Measurements from ENCODE around the gene TMEM244. TPM values are rescaled to one million over a fixed set of nuclear protein-coding genes. Genes with fewer than 3 reads are reported as not detected.

The TMEM244 gene
- total and polyA plus RNA-seq, 9 of the 15 experiments (the other 6 are each of a cell fraction or from before 2014, with no cell fraction given) = not detected

DNA sequence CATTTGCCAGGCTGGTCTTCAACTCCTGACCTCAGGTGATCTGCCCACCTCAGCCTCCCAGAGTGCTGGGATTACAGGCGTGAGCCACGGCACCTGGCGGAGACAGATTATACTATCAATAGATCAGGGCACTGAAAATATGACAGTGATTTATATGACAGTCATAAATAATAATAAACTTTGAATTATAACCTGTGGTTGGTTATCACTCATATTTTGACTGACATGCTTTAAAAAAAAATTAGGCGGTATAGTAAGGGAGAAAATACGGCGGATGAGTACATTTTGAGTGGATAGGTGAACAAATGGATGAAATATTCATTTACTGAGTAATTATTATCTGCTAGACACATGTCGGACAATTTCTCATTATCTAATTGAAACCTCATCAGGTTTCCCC lies 28.8 kb downstream of the TMEM244 start:
- BruUV-seq (replicated peaks) = no TSS peak
- ChIA-PET POLR2A (interaction anchor here (0.6 to 1.0 kb wide), 2 partner anchors 10 to 261 kb away, joined by 3 to 4 read pairs; no protein-coding TSS in a partner anchor), CTCF (ENCODE audit: low intra/inter-chr PET ratio) (no interaction called here)
- Histone ChIP-seq H3K4me1 (replicated peaks in 1 of 2; ENCODE audit: control insufficient read depth in 2 of 2, insufficient read depth in 2 of 2, low read length in 2 of 2) (no peaks in the 10 kb centered on the region; a peak in 2 of 5 replicates), H3K27me3 (ENCODE audit: control insufficient read depth in 2 of 2, insufficient read depth in 2 of 2, low read length in 2 of 2) (no peaks in the 10 kb centered on the region), H3K79me2 (ENCODE audit: control insufficient read depth, insufficient read depth, low read length) (no peaks in the 10 kb centered on the region), H3K9me3 (replicated peaks; ENCODE audit: control insufficient read depth, insufficient read depth, low read depth, low read length) (no peaks in the 10 kb centered on the region), H2AFZ (ENCODE audit: low read depth, low read length) (no peak overlapping the region), H3K36me3 (ENCODE audit: control insufficient read depth, insufficient read depth, low read length) (no peaks in the 10 kb centered on the region), H3K4me3 (no peak overlapping the region), H3K27ac (ENCODE audit: extremely low read depth, low read depth, low read length) (no peak overlapping the region), H3K4me2 (ENCODE audit: insufficient read depth, low read length) (no peak overlapping the region), H4K20me1 (replicated peaks; ENCODE audit: control insufficient read depth, insufficient read depth, low read length) (no peaks in the 10 kb centered on the region), H3K9ac (ENCODE audit: insufficient read depth in 1 of 2, low read depth in 2 of 2, low read length in 2 of 2) (no peak overlapping the region), H3K9me1 (ENCODE audit: control insufficient read depth, insufficient read depth, low read length) (no peaks in the 10 kb centered on the region)
- TF ChIP-seq HDAC3 (IDR thresholded peaks at IDR 0.05; ENCODE audit: borderline replicate concordance, partially characterized antibody) (no peak), NONO (IDR thresholded peaks at IDR 0.05; ENCODE audit: low read depth in 2 of 2, low read length in 1 of 2) (no peak), EHMT2 (IDR thresholded peaks at IDR 0.05) (no peak), FOXJ3 (CRISPR knock-in tag; IDR thresholded peaks at IDR 0.05) (no peak), GABPB2 (CRISPR knock-in tag; conservative IDR thresholded peaks at IDR 0.05) (no peak), MEIS2 (IDR thresholded peaks at IDR 0.05; ENCODE audit: partially characterized antibody) (peak; percentile 68), SLC30A9 (CRISPR knock-in tag; IDR thresholded peaks at IDR 0.05) (no peak)
- TF ChIP-seq, protein P1, sequence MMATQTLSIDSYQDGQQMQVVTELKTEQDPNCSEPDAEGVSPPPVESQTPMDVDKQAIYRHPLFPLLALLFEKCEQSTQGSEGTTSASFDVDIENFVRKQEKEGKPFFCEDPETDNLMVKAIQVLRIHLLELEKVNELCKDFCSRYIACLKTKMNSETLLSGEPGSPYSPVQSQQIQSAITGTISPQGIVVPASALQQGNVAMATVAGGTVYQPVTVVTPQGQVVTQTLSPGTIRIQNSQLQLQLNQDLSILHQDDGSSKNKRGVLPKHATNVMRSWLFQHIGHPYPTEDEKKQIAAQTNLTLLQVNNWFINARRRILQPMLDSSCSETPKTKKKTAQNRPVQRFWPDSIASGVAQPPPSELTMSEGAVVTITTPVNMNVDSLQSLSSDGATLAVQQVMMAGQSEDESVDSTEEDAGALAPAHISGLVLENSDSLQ (IDR thresholded peaks at IDR 0.05) = peak; percentile 65
- TF ChIP-seq, protein P2, sequence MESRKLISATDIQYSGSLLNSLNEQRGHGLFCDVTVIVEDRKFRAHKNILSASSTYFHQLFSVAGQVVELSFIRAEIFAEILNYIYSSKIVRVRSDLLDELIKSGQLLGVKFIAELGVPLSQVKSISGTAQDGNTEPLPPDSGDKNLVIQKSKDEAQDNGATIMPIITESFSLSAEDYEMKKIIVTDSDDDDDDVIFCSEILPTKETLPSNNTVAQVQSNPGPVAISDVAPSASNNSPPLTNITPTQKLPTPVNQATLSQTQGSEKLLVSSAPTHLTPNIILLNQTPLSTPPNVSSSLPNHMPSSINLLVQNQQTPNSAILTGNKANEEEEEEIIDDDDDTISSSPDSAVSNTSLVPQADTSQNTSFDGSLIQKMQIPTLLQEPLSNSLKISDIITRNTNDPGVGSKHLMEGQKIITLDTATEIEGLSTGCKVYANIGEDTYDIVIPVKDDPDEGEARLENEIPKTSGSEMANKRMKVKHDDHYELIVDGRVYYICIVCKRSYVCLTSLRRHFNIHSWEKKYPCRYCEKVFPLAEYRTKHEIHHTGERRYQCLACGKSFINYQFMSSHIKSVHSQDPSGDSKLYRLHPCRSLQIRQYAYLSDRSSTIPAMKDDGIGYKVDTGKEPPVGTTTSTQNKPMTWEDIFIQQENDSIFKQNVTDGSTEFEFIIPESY (CRISPR knock-in tag; IDR thresholded peaks at IDR 0.05) = 0 out of 2 replicates have a peak, but pooled peaks have one; percentile 42
- TF ChIP-seq, protein P3, sequence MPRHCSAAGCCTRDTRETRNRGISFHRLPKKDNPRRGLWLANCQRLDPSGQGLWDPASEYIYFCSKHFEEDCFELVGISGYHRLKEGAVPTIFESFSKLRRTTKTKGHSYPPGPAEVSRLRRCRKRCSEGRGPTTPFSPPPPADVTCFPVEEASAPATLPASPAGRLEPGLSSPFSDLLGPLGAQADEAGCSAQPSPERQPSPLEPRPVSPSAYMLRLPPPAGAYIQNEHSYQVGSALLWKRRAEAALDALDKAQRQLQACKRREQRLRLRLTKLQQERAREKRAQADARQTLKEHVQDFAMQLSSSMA (CRISPR knock-in tag; IDR thresholded peaks at IDR 0.05) = no peak
- no peak for DNase-seq (ENCODE audit: extremely low read depth in 1 of 4, low spot score in 3 of 4)
- intact Hi-C loops (cut with micrococcal nuclease) (no loop called here), in situ Hi-C loops (cut with MboI) (no loop called here)
- no peak for FAIRE-seq
- ATAC-seq = no peak
- 64% methylated on average over 7 of the region's 7 CpGs for WGBS (ENCODE audit: insufficient coverage, low coverage, missing lambda C conversion rate)

Measured in K562 (cell line).